HCT116 (cell line): ENCODE data around the gene AGGF1.

ENCODE experiments used
- ATF3 ChIP-seq: IDR thresholded peaks from 2 replicates; pipeline ENCODE4 v1.6.1; 2012
- CBX3 ChIP-seq: IDR thresholded peaks from 2 replicates; pipeline ENCODE4 v1.6.1; 2012; ENCODE audit warnings: low read depth
- CEBPB ChIP-seq: IDR thresholded peaks from 2 replicates; pipeline ENCODE4 v1.6.1; 2012; ENCODE audit warnings: low read depth
- CTCF ChIP-seq, 3 experiments: fragments of 200-600 bp in 1 of 3; sonication (generic) in 1 of 3; IDR thresholded peaks in 2 of 3; conservative IDR thresholded peaks in 1 of 3; 2 replicates each; pipeline ENCODE4 v1.5.1; 2012 to 2017; ENCODE audit warnings: low read depth in 2 of 3, low read length in 2 of 3, antibody characterized with exemption in 1 of 3, borderline replicate concordance in 1 of 3, control low read depth in 1 of 3, mild to moderate bottlenecking in 1 of 3, mixed read lengths in 1 of 3, mixed run types in 1 of 3, moderate library complexity in 1 of 3; ENCODE audit not compliant: insufficient read depth in 1 of 3
- EZH2 ChIP-seq: fragments of 200-600 bp; sonication (generic); IDR thresholded peaks from 2 replicates; pipeline ENCODE4 v1.6.1; 2017; ENCODE audit warnings: antibody characterized with exemption, mixed run types
- JUND ChIP-seq: IDR thresholded peaks from 2 replicates; pipeline ENCODE4 v1.6.1; 2012
- MAX ChIP-seq: IDR thresholded peaks from 2 replicates; pipeline ENCODE4 v1.6.1; 2012
- POLR2A ChIP-seq: IDR thresholded peaks from 2 replicates; pipeline ENCODE4 v1.7.0; 2011; ENCODE audit warnings: borderline replicate concordance; ENCODE audit not compliant: insufficient read depth, insufficient read length; ENCODE audit errors: extremely low read depth
- POLR2AphosphoS5 ChIP-seq: IDR thresholded peaks from 2 replicates; pipeline ENCODE4 v1.6.1; 2011; ENCODE audit warnings: mild to moderate bottlenecking, low read depth, low read length, moderate library complexity
- RAD21 ChIP-seq: IDR thresholded peaks from 2 replicates; pipeline ENCODE4 v1.6.1; 2012; ENCODE audit warnings: low read depth, mild to moderate bottlenecking
- REST ChIP-seq: IDR thresholded peaks from 2 replicates; pipeline ENCODE4 v1.6.1; 2012; ENCODE audit warnings: low read depth
- SIN3A ChIP-seq: IDR thresholded peaks from 2 replicates; pipeline ENCODE4 v1.6.1; 2012; ENCODE audit warnings: low read depth
- YY1 ChIP-seq: IDR thresholded peaks from 2 replicates; pipeline ENCODE4 v1.6.1; 2011; ENCODE audit warnings: low read length, low read depth, moderate library complexity, mild to moderate bottlenecking; ENCODE audit not compliant: insufficient replicate concordance; ENCODE audit errors: extremely low read depth
- ZNF274 ChIP-seq: fragments of 200-500 bp; sonication (Bioruptor generic); IDR thresholded peaks from 2 replicates; pipeline ENCODE4 v1.6.1; 2014; ENCODE audit warnings: mild to moderate bottlenecking, low read depth, low read length, inconsistent platforms

- TF ChIP-seq CTCF (IDR thresholded peaks at IDR 0.05 in 2 of 3, conservative IDR thresholded peaks at IDR 0.05 in 1 of 3; ENCODE audit: borderline replicate concordance in 1 of 3, insufficient read depth in 1 of 3, low read depth in 2 of 3, low read length in 2 of 3) (no peak), POLR2A (no peak), EZH2 (no peak), RAD21 (no peak), POLR2AphosphoS5 (no peak), JUND (no peak), SIN3A (no peak), MAX (no peak), ZNF274 (no peak), REST (no peak), YY1 (no peak), CEBPB (no peak), CBX3 (no peak), ATF3 (no peak)
These were observed 43.2 kb upstream of the AGGF1 start for GRCh38 chr5:76986825-76987526.
